Dendritic cell treated with granulocyte-macrophage colony-stimulating factor and Interleukin-4, amounts not matched to agents 40 ng/mL and 50 ng/mL, for 4 days (primary cell): ENCODE data around the gene DIS3L.
"Not testable (repeated sequence)": the region's sequence is repeated elsewhere in the genome, so short reads cannot be mapped to it uniquely, and the experiment has no call there.

Experiments
- H3K27ac Mint-ChIP-seq: one replicate; pipeline ENCODE4 v1.8.0; 2022; ENCODE audit warnings: mild to moderate bottlenecking, mixed read lengths
- H3K27me3 Mint-ChIP-seq: one replicate; pipeline ENCODE4 v1.8.0; 2022; ENCODE audit warnings: mild to moderate bottlenecking, mixed read lengths
- H3K36me3 Mint-ChIP-seq: one replicate; pipeline ENCODE4 v1.8.0; 2022; ENCODE audit warnings: low read depth, mixed read lengths
- H3K4me1 Mint-ChIP-seq: one replicate; pipeline ENCODE4 v1.8.0; 2022; ENCODE audit warnings: low read depth, mixed read lengths
- H3K4me3 Mint-ChIP-seq: one replicate; pipeline ENCODE4 v1.8.0; 2022; ENCODE audit warnings: mild to moderate bottlenecking, moderate library complexity, mixed read lengths
- H3K9me3 Mint-ChIP-seq: one replicate; pipeline ENCODE4 v1.8.0; 2022; ENCODE audit warnings: mixed read lengths
- intact Hi-C: fragments of 100-400 bp; cut with micrococcal nuclease; formaldehyde crosslinking; loops from one replicate; pipeline ENCODE4 v1.15.0; 2022

Gene DIS3L

DNA sequence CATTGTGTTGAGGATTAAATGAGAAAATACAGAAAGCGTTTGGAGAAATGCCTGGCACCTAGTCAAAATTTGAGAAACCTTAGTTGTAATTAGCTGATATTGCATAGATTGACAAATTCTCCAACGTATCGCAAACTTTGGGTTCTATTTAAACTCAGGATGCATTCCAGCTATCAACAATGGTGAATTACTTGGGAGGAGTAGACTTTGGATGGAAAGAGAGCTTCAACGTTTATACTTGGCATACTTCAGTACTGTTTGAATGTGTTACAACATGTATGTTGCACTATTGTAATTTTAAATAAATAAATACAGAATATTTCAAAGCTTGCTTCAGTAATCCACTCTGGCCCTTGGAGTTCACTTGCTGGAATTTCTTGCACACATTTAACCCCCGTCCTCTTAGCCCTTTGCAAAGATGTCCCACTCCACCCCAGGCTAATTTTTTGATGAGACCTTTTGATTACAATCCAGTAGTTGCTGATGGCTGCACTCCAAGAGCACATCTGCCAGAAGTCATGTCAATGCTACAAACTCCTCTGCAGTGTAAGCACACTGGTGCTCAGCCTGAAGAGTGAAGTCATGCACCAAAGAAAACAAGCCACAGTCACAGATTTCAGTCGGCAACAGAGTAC lies 4.7 kb upstream of the DIS3L start:
- Mint-ChIP-seq H3K36me3 (no peaks in the 10 kb centered on the region), H3K27ac (no peak overlapping the region), H3K4me3 (no peak overlapping the region), H3K9me3 (no peaks in the 10 kb centered on the region), H3K4me1 (peaks cover 6% of the 10 kb centered on the region), H3K27me3 (peaks cover 3% of the 10 kb centered on the region)
- intact Hi-C loops, result loop anchor here (5.0 kb wide), 1 partner anchor 306 kb away; no protein-coding TSS in a partner anchor

DNA sequence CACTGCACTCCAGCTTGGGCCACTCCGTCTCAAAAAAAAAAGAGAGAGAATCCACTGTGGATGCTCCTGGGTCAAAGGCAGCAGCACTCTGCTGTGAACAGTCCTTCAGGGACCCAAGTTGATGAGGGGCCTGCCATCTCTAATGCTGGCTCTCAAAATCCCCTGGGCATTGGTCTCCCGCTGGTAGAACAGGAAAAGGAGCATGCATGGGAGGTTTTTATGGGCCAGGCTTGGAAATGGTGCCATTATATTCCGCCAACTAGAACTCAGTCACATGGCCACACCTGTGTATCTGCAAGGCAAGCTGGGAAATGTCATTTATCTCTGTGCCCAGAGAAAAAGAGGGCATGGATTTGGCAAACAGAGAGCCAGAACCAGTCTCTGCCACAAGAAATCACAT lies 3.4 kb upstream of the DIS3L start:
- Mint-ChIP-seq H3K27ac (no peak overlapping the region), H3K27me3 (peaks cover 3% of the 10 kb centered on the region), H3K36me3 (no peaks in the 10 kb centered on the region), H3K4me3 (no peak overlapping the region), H3K4me1 (peaks cover 11% of the 10 kb centered on the region), H3K9me3 (no peaks in the 10 kb centered on the region)
- intact Hi-C loops, result loop anchor here (5.0 kb wide), 1 partner anchor 207 kb away; the partner anchor contains the start of gene SNAPC5

- Mint-ChIP-seq H3K27ac (no peak overlapping the region), H3K27me3 (peaks cover 3% of the 10 kb centered on the region), H3K4me3 (no peak overlapping the region), H3K9me3 (no peaks in the 10 kb centered on the region), H3K36me3 (no peaks in the 10 kb centered on the region), H3K4me1 (peaks cover 13% of the 10 kb centered on the region)
- intact Hi-C loops, result loop anchor here (5.0 kb wide), 1 partner anchor 207 kb away; the partner anchor contains the start of gene SNAPC5
These were observed 2.9 kb upstream of the DIS3L start for GRCh38 chr15:66290518-66290917.

DNA sequence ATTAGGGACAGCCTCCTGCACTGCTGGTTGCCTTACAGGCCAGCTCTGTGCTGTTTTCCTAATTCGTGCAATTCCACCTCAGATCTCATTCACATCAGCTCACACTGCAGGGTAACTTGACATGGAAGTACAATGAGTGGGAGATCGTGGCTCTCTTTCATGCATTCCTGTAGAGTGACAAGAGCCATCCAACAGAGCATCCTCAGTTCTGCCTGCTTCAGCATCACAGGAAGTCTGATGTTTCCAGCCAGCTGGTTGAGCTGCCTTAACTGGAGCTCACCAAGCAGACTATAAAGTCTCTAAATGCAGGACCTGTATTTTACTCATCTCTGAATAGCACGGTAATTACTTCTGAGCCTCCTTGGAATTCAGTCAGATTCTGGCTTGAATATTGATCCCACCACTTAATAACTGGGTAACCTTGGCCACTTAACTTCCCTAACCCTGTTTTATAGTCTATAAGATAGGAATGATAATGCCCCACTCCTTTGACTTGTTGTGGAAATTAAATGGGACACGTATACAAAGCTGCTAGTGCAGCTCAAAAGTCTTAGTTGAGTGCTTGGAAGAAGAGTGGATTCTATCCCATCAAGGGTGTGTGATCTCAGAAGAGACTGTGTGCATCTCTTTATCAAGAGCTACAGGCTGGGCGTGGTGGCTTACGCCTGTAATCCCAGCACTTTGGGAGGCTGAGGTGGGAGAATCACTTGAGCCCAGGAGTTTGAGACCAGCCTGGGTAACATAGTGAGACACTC lies 1.4 kb upstream of the DIS3L start:
- H3K36me3 Mint-ChIP-seq, result peaks cover 6% of the 10 kb centered on the region
- H3K27me3 Mint-ChIP-seq, result peaks cover 3% of the 10 kb centered on the region
- intact Hi-C loops, result loop anchor here (5.0 kb wide), 1 partner anchor 205 kb away; the partner anchor contains the start of gene SNAPC5
- peak overlapping the region; percentile 82 for H3K27ac Mint-ChIP-seq
- H3K9me3 Mint-ChIP-seq, result no peaks in the 10 kb centered on the region
- H3K4me1 Mint-ChIP-seq, result peaks cover 13% of the 10 kb centered on the region
- peak overlapping the region; percentile 34 for H3K4me3 Mint-ChIP-seq

DNA sequence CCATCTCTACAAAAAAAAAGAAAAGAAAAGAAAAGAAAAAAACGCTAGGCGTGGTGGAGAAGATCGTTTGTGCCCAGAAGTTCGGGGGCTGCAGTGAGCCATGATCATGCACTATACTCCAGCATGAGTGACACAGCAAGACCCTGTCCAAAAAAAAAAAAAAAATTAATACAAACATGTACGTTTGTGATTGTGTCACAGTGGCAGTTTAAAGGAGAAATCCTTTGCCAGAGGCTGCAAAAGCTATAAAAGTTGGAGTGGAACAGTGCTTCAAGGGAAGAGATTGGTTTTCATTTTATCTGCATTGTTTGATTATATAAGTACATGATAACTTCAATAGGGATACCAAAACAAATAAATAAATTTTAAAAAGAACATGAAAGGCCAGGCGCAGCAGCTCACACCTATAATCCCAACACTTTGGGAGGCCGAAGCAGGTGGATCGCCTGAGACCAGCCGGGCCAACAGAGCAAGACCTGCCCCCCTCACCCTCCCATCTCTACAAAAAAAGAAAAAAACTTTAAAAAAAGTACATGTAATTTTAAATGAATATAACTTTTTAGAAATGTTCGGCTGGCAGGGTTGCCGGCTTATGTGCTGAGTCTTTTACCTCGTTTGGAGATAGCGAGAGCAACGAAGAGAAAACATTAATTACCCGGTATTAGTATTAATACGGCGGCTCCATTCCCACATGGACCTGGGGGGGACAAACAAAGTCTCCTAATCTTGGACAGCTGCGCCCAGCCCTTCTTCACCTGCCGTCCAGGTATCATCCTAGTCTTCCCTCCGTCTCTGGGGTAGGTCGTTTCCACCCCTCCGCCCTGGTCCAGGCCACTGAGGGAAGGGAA lies 573 bp upstream of the DIS3L start:
- H3K36me3 Mint-ChIP-seq, result peaks cover 6% of the 10 kb centered on the region
- peak overlapping the region; percentile 78 for H3K4me3 Mint-ChIP-seq
- intact Hi-C loops, result loop anchor here (5.0 kb wide), 1 partner anchor 205 kb away; the partner anchor contains the start of gene SNAPC5
- H3K9me3 Mint-ChIP-seq, result no peaks in the 10 kb centered on the region
- H3K4me1 Mint-ChIP-seq, result peaks cover 13% of the 10 kb centered on the region
- peak overlapping the region; percentile 82 for H3K27ac Mint-ChIP-seq
- H3K27me3 Mint-ChIP-seq, result peaks cover 3% of the 10 kb centered on the region

DNA sequence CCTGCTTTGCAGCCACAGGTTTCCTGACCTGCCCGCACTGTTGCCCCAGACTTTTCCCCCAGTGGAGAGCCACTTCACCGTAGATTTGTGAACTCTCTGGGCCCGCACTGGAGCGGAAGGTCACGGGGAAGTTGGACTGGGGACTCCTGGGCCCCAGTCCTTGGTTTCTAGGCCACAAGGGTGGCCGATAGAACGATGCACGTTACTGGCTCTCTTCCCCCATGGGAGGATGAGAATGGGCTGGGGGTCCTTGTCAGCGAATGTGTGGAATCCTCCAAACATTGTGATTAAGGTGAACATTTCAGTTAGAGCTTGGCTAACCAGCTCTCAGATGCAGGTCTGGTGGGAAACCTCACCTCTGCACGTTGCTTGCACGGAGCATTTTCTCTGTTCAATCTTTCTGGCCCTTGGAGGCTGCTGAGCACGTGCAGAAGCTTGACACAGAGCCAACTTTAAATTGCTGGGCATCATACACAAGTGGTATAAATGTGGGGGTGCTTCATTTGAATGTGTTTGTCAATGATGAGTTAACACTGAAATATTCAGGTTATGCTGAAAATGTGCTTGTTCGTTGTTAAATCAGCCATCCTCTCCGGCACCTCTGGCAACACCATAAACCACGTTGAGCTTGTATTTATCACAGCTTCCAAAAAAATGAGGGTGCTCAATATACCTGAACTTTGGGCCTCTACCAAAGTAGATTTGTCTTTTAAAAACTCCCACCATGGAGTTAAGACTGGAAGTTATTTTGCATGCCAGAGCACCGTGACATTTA lies 976 bp downstream of the DIS3L start:
- Mint-ChIP-seq H3K36me3 (peaks cover 15% of the 10 kb centered on the region), H3K9me3 (no peaks in the 10 kb centered on the region), H3K27ac (peak overlapping the region; percentile 82), H3K4me1 (peaks cover 13% of the 10 kb centered on the region), H3K4me3 (peak overlapping the region; percentile 78), H3K27me3 (peaks cover 3% of the 10 kb centered on the region)
- intact Hi-C loops, result loop anchor here (5.0 kb wide), 1 partner anchor 203 kb away; the partner anchor contains the start of gene SNAPC5

DNA sequence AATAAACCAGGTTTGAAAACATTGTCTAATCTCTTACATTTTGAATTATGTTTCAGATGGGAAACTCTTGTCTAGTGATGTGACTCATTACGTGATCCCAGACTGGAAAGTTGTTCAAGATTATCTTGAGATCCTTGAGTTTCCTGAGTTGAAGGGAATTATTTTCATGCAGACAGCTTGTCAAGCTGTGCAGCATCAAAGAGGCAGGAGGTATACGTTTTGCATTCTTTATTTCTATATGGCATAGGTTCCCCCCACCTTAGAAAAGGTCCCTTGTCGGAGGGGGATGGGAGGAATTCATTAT lies 1.5 kb downstream of the DIS3L start:
- H3K27ac Mint-ChIP-seq, result no peak overlapping the region
- peaks cover 13% of the 10 kb centered on the region for H3K4me1 Mint-ChIP-seq
- H3K36me3 Mint-ChIP-seq, result peaks cover 18% of the 10 kb centered on the region
- no peak overlapping the region for H3K4me3 Mint-ChIP-seq
- intact Hi-C loops, result loop anchor here (5.0 kb wide), 1 partner anchor 202 kb away; the partner anchor contains the start of gene SNAPC5
- no peaks in the 10 kb centered on the region for H3K9me3 Mint-ChIP-seq
- peaks cover 3% of the 10 kb centered on the region for H3K27me3 Mint-ChIP-seq

DNA sequence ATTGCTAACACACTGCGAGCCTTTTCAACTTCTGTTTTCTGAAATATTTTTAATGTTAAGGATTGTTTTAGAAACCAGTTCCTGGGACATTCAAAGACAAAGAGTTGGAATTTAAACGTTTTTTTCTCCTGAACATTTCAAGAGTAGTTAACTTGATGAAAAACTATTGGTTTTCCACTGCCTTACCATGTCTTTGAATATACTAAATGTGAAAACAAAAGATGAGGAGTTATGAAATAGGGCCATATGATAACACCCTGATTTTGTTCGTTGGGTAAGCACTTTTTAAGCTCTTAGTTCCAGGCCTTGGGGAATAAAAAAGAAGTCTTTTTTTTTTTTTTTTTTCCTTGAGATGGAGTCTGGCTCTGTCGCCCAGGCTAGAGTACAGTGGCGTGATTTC lies 2.8 kb downstream of the DIS3L start:
- peaks cover 27% of the 10 kb centered on the region for H3K36me3 Mint-ChIP-seq
- H3K9me3 Mint-ChIP-seq, result no peaks in the 10 kb centered on the region
- intact Hi-C loops, result no loop called here
- H3K4me1 Mint-ChIP-seq, result peaks cover 13% of the 10 kb centered on the region
- no peak overlapping the region for H3K4me3 Mint-ChIP-seq
- H3K27me3 Mint-ChIP-seq, result peaks cover 3% of the 10 kb centered on the region
- H3K27ac Mint-ChIP-seq, result no peak overlapping the region

GRCh38 chr15:66298803-66299251 lies 5.5 kb downstream of the DIS3L start:
- no peak overlapping the region for H3K4me3 Mint-ChIP-seq

GRCh38 chr15:66302489-66303278 lies 9.3 kb downstream of the DIS3L start:
- Mint-ChIP-seq H3K9me3 (no peaks in the 10 kb centered on the region), H3K27me3 (no peaks in the 10 kb centered on the region), H3K27ac (no peak overlapping the region), H3K4me1 (no peaks in the 10 kb centered on the region), H3K36me3 (peaks cover 46% of the 10 kb centered on the region), H3K4me3 (no peak overlapping the region)
- intact Hi-C loops, result no loop called here

More at GRCh38 chr15:66298803-66299251, 5.5 kb downstream of the DIS3L start:
- peaks cover 40% of the 10 kb centered on the region for H3K36me3 Mint-ChIP-seq
- no peak overlapping the region for H3K27ac Mint-ChIP-seq
- H3K4me1 Mint-ChIP-seq, result peaks cover 7% of the 10 kb centered on the region
- H3K9me3 Mint-ChIP-seq, result no peaks in the 10 kb centered on the region
- intact Hi-C loops, result no loop called here
- no peaks in the 10 kb centered on the region for H3K27me3 Mint-ChIP-seq

DNA sequence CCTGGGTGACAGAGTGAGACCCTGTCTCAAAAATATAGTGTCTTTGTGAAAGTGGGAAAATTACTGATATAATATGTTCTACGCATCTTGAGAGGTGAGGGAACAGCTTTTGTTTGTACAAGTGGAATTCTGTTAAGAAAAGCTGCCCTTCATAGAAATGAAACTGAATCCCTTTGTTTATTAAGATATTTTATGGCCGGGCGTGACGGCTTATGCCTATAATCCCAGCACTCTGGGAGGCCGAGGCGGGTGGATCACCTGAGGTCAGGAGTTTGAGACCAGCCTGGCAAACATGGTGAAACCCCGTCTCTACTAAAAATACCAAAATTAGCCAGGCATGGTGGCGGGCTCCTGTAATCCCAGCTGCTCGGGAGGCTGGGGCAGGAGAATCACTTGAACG lies 11.1 kb downstream of the DIS3L start:
- H3K9me3 Mint-ChIP-seq, H3K4me1 Mint-ChIP-seq, intact Hi-C loops, H3K27ac Mint-ChIP-seq, H3K27me3 Mint-ChIP-seq, H3K4me3 Mint-ChIP-seq: not testable (repeated sequence)
- peaks cover 50% of the 10 kb centered on the region for H3K36me3 Mint-ChIP-seq

- no peaks in the 10 kb centered on the region for H3K4me1 Mint-ChIP-seq
- H3K4me3 Mint-ChIP-seq, result no peak overlapping the region
- intact Hi-C loops, result no loop called here
- peaks cover 52% of the 10 kb centered on the region for H3K36me3 Mint-ChIP-seq
- H3K27ac Mint-ChIP-seq, result no peak overlapping the region
- no peaks in the 10 kb centered on the region for H3K27me3 Mint-ChIP-seq
- no peaks in the 10 kb centered on the region for H3K9me3 Mint-ChIP-seq
These were observed 13.0 kb downstream of the DIS3L start for GRCh38 chr15:66306381-66306780.
